H1 (cell line): ENCODE results near the gene BGN. TPM values are rescaled to one million over a fixed set of nuclear protein-coding genes. Genes with fewer than 3 reads are reported as not detected.

Experiments
- CTCF ChIA-PET: fragments of 300-600 bp; sonication (Branson Sonifier 250); formaldehyde crosslinking; loops from one replicate; lab custom pipeline; 2021; ENCODE audit not compliant: partially characterized antibody; lab: Charles Lee
- POLR2A ChIA-PET: fragments of 300-600 bp; sonication (Branson Sonifier 250); formaldehyde crosslinking; loops from one replicate; lab custom pipeline; 2021; ENCODE audit warnings: inconsistent platforms; ENCODE audit not compliant: partially characterized antibody; lab: Charles Lee
- DNase-seq, 2 experiments: peaks; one replicate each; pipeline versions ENCODE4 v3.0.0 to v3.0.0-alpha.2; 2010 to 2022; ENCODE audit warnings: low spot score in 2 of 2, low read depth in 1 of 2, mixed read lengths in 1 of 2
- FAIRE-seq: peaks from 2 replicates; lab custom pipeline; 2011; peaks lifted over from hg19 to GRCh38; lab: Jason Lieb, UNC
- H2AFZ ChIP-seq: 2 replicates; pipeline ENCODE4 v1.8.1; 2012; ENCODE audit warnings: low read length, inconsistent platforms
- H2AK5ac ChIP-seq: 2 replicates; pipeline ENCODE4 v1.6.1; 2013; ENCODE audit warnings: low read depth, low read length
- H2BK120ac ChIP-seq: replicated peaks from 2 replicates; pipeline ENCODE3; 2013; ENCODE audit warnings: low read depth, low read length, inconsistent platforms
- H2BK12ac ChIP-seq: 2 replicates; pipeline ENCODE4 v1.6.1; 2013; ENCODE audit warnings: low read depth, low read length
- H2BK15ac ChIP-seq: 2 replicates; pipeline ENCODE4 v1.6.1; 2013; ENCODE audit warnings: low read length
- H2BK20ac ChIP-seq: 2 replicates; pipeline ENCODE4 v1.6.1; 2013; ENCODE audit warnings: low read length
- H2BK5ac ChIP-seq: 2 replicates; pipeline ENCODE4 v1.6.1; 2013; ENCODE audit warnings: low read depth, low read length
- H3K14ac ChIP-seq: 2 replicates; pipeline ENCODE4 v1.6.1; 2013; ENCODE audit warnings: inconsistent platforms; ENCODE audit not compliant: insufficient read length
- H3K18ac ChIP-seq: 2 replicates; pipeline ENCODE4 v1.6.1; 2013; ENCODE audit warnings: low read length; ENCODE audit errors: extremely low read depth
- H3K23ac ChIP-seq: 2 replicates; pipeline ENCODE4 v1.6.1; 2013; ENCODE audit warnings: inconsistent platforms; ENCODE audit not compliant: insufficient read length
- H3K23me2 ChIP-seq: 2 replicates; pipeline ENCODE4 v1.6.1; 2013; ENCODE audit warnings: low read depth, low read length
- H3K27ac ChIP-seq: 2 replicates; pipeline ENCODE4 v1.6.1; 2011; ENCODE audit warnings: low read depth, low read length, inconsistent platforms
- H3K27me3 ChIP-seq, 4 experiments: replicated peaks in 1 of 4; 1 replicate in 1 of 4; 2 replicates in 3 of 4; pipeline versions ENCODE4 v1.6.1 to v1.8.1; 2011 to 2013; ENCODE audit warnings: low read length in 3 of 4, mild to moderate bottlenecking in 3 of 4, inconsistent platforms in 2 of 4, mixed read lengths in 2 of 4, moderate library complexity in 1 of 4; ENCODE audit not compliant: control insufficient read depth in 3 of 4, insufficient read depth in 3 of 4; ENCODE audit errors: extremely low read depth in 1 of 4
- H3K36me3 ChIP-seq, 4 experiments: 2 replicates each; pipeline versions ENCODE4 v1.6.1 to v1.8.1; 2011 to 2013; ENCODE audit warnings: mild to moderate bottlenecking in 4 of 4, low read length in 3 of 4, moderate library complexity in 2 of 4, control low read depth in 1 of 4, inconsistent platforms in 1 of 4; ENCODE audit not compliant: insufficient read depth in 4 of 4, control insufficient read depth in 2 of 4
- H3K4ac ChIP-seq: replicated peaks from 2 replicates; pipeline ENCODE3; 2013; ENCODE audit warnings: low read length, low read depth, mixed read lengths, inconsistent platforms; ENCODE audit not compliant: insufficient read length
- H3K4me1 ChIP-seq, 4 experiments: replicated peaks in 1 of 4; 1 replicate in 1 of 4; 2 replicates in 3 of 4; pipeline versions ENCODE4 v1.6.1 to v1.8.1; 2011 to 2013; ENCODE audit warnings: low read length in 3 of 4, inconsistent platforms in 2 of 4, mixed read lengths in 1 of 4; ENCODE audit not compliant: insufficient read depth in 4 of 4, control insufficient read depth in 3 of 4
- H3K4me2 ChIP-seq, 2 experiments: 2 replicates each; pipeline versions ENCODE4 v1.6.1 to v1.8.1; 2011 to 2013; ENCODE audit warnings: low read depth in 2 of 2, low read length in 2 of 2, control low read depth in 1 of 2, inconsistent platforms in 1 of 2, mild to moderate bottlenecking in 1 of 2; ENCODE audit not compliant: insufficient read depth in 1 of 2
- H3K4me3 ChIP-seq, 4 experiments: fragments of 200-600, 300-600 bp in 1 of 4; sonication (generic), shearing (Covaris generic), sonication (Bioruptor Twin) in 1 of 4; 2 replicates each; pipeline versions ENCODE4 v1.5.1 to v1.8.1; 2011 to 2016; ENCODE audit warnings: low read length in 4 of 4, low read depth in 3 of 4, control low read depth in 2 of 4, inconsistent platforms in 2 of 4, mild to moderate bottlenecking in 2 of 4, mixed read lengths in 1 of 4, moderate library complexity in 1 of 4; ENCODE audit not compliant: insufficient read depth in 2 of 4; ENCODE audit errors: extremely low read depth in 1 of 4
- H3K56ac ChIP-seq: replicated peaks from 2 replicates; pipeline ENCODE3; 2013; ENCODE audit warnings: low read depth, mild to moderate bottlenecking, mixed read lengths, low read length, inconsistent platforms; ENCODE audit not compliant: insufficient read length
- H3K79me1 ChIP-seq: 2 replicates; pipeline ENCODE4 v1.6.1; 2013; ENCODE audit warnings: low read depth, low read length, control low read depth
- H3K79me2 ChIP-seq, 2 experiments: 2 replicates each; pipeline versions ENCODE4 v1.6.1 to v1.8.1; 2012 to 2013; ENCODE audit warnings: low read length in 2 of 2, mild to moderate bottlenecking in 2 of 2, inconsistent platforms in 1 of 2; ENCODE audit not compliant: insufficient read depth in 2 of 2, control insufficient read depth in 1 of 2
- H3K9ac ChIP-seq, 4 experiments: replicated peaks in 1 of 4; 1 replicate in 1 of 4; 2 replicates in 3 of 4; pipeline versions ENCODE4 v1.6.1 to v1.8.1; 2011 to 2013; ENCODE audit warnings: low read depth in 3 of 4, low read length in 3 of 4, control low read depth in 2 of 4, mild to moderate bottlenecking in 2 of 4, moderate library complexity in 2 of 4, inconsistent platforms in 1 of 4; ENCODE audit errors: extremely low read depth in 1 of 4
- H3K9me3 ChIP-seq, 2 experiments: 2 replicates each; pipeline versions ENCODE4 v1.6.1 to v1.8.1; 2012 to 2013; ENCODE audit warnings: mild to moderate bottlenecking in 2 of 2, moderate library complexity in 2 of 2, control low read depth in 1 of 2, inconsistent platforms in 1 of 2, low read depth in 1 of 2, low read length in 1 of 2, mixed read lengths in 1 of 2; ENCODE audit not compliant: insufficient read depth in 2 of 2
- H4K20me1 ChIP-seq, 2 experiments: replicated peaks in 1 of 2; 2 replicates each; pipeline versions ENCODE3 to v1.8.1; 2011 to 2013; ENCODE audit warnings: inconsistent platforms in 2 of 2, low read length in 2 of 2, mild to moderate bottlenecking in 1 of 2; ENCODE audit not compliant: insufficient read depth in 2 of 2, control insufficient read depth in 1 of 2
- H4K5ac ChIP-seq: 2 replicates; pipeline ENCODE4 v1.6.1; 2013; ENCODE audit warnings: low read length, low read depth, mixed read lengths, inconsistent platforms; ENCODE audit not compliant: insufficient read length
- H4K8ac ChIP-seq: 2 replicates; pipeline ENCODE4 v1.8.0; 2013; ENCODE audit warnings: mild to moderate bottlenecking, moderate library complexity, low read length, inconsistent platforms; ENCODE audit not compliant: insufficient read depth; ENCODE audit errors: extremely low read depth
- H4K91ac ChIP-seq: replicated peaks from 2 replicates; pipeline ENCODE3; 2013; ENCODE audit warnings: low read length, mixed read lengths, inconsistent platforms; ENCODE audit not compliant: insufficient read length
- FOSL1 ChIP-seq: IDR thresholded peaks from 2 replicates; pipeline ENCODE4 v1.6.1; 2011; ENCODE audit warnings: mild to moderate bottlenecking, low read depth, low read length, moderate library complexity; ENCODE audit not compliant: insufficient read depth
- NANOG ChIP-seq: IDR thresholded peaks from 2 replicates; pipeline ENCODE4 v1.6.1; 2011; ENCODE audit warnings: low read length, low read depth, mild to moderate bottlenecking, inconsistent platforms; ENCODE audit not compliant: insufficient read depth, poor library complexity, severe bottlenecking
- POLR2AphosphoS5 ChIP-seq: IDR thresholded peaks from 2 replicates; pipeline ENCODE4 v1.6.1; 2011; ENCODE audit warnings: low read depth, low read length
- RXRA ChIP-seq: IDR thresholded peaks from 2 replicates; pipeline ENCODE4 v1.6.1; 2011; ENCODE audit warnings: low read depth, mild to moderate bottlenecking, low read length, moderate library complexity; ENCODE audit not compliant: insufficient read depth
- WGBS, 2 experiments: shearing (Covaris generic) in 1 of 2; methylation state at CpG; one replicate each; pipeline versions ENCODE4 v1.1.6 to v1.1.7; 2013 to 2015; ENCODE audit warnings: low lambda C conversion rate in 2 of 2, mixed read lengths in 2 of 2, inconsistent platforms in 1 of 2, low coverage in 1 of 2, missing lambda C conversion rate in 1 of 2; ENCODE audit not compliant: insufficient replicate concordance in 2 of 2, insufficient coverage in 1 of 2, insufficient read length in 1 of 2; ENCODE audit errors: extremely low coverage in 1 of 2, missing lambda C conversion rate in 1 of 2; 5-methylcytosine and 5-hydroxymethylcytosine counted together
- polyA plus RNA-seq, 7 experiments: library from polyadenylated mRNA; depleted of rRNA in 3 of 7; stranded (reverse) in 5 of 7; unstranded in 2 of 7; fragments of >200 nt in 5 of 7; fragments of 200-250 nt in 2 of 7; gene quantifications; 1 replicate in 5 of 7; 2 replicates in 1 of 7; 4 replicates in 1 of 7; pipeline versions ENCODE4 v1.2.1 to v1.2.3, GENCODE V29; 2011 to 2013; ENCODE audit warnings: missing spikeins in 2 of 7, mixed read lengths in 2 of 7
- total RNA-seq: library from RNA; stranded (reverse); fragmentation: NEBNext Ultra II Directional; extraction: Animal tissue kit (Norgen Biotek cat#: 25700); gene quantifications from 2 replicates; pipeline ENCODE4 v1.2.1, GENCODE V29; 2021
- TF ChIP-seq, protein P1 (sequence below): IDR thresholded peaks from 2 replicates; pipeline ENCODE4 v1.6.1; 2012; ENCODE audit warnings: low read length, inconsistent platforms

The BGN gene
- total and polyA plus RNA-seq, 2 of the 8 experiments (the other 6 are each of a cell fraction or from before 2014, with no cell fraction given) = 1.8 to 2.4 TPM

DNA sequence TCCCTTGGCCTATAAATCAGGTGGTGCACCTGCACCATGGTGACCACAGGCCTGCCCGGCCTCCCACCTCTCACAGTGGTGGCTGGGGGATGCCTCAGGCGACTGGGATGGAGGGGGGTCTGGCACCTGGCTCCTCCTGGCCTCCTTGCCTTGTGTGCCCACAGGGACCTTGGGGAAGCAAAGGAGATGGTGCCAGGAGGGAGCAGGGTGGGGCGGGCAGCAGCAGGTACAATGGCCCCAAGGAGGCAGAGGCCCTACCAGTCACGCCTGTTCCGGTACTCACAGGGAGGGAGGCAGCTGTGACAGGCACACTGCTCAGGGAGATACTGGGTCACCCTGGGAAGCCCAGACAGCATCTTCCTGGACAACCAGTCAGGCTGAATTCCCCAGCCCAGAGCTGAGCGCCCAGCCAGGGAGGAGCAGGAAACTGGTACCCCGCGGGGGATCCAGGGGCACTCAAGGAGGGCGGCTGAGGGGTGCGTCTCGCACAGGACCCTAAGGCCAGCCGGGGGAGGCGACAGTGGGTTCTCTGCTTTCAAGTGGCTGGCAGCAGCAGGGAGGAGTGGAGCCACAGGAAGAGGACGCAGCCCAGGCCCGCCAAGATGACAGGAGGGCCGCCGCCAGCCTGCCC lies 47.7 kb upstream of the BGN start:
- Histone ChIP-seq H3K4me1 (no peaks in the 10 kb centered on the region), H3K27ac (no peak overlapping the region), H3K23ac (no peak overlapping the region), H3K4me2 (no peak overlapping the region), H4K8ac (no peak overlapping the region), H4K91ac (no peak overlapping the region), H3K4ac (no peak overlapping the region), H3K36me3 (no peaks in the 10 kb centered on the region; a peak in 1 of 8 replicates), H2BK15ac (no peak overlapping the region), H2BK12ac (no peak overlapping the region), H3K9me3 (no peaks in the 10 kb centered on the region), H3K23me2 (no peaks in the 10 kb centered on the region), H3K14ac (no peak overlapping the region), H3K79me2 (no peaks in the 10 kb centered on the region), H3K4me3 (no peak overlapping the region), H4K5ac (no peak overlapping the region), H4K20me1 (no peaks in the 10 kb centered on the region), H2BK20ac (no peak overlapping the region), H3K27me3 (no peaks in the 10 kb centered on the region), H2BK5ac (no peak overlapping the region), H3K9ac (no peak overlapping the region), H2AK5ac (no peak overlapping the region), H3K79me1 (no peaks in the 10 kb centered on the region), H3K18ac (no peak overlapping the region), H3K56ac (no peak overlapping the region), H2BK120ac (no peak overlapping the region), H2AFZ (no peak overlapping the region)
- DNase-seq (no peak), FAIRE-seq (no peak)
- TF ChIP-seq, protein P1, sequence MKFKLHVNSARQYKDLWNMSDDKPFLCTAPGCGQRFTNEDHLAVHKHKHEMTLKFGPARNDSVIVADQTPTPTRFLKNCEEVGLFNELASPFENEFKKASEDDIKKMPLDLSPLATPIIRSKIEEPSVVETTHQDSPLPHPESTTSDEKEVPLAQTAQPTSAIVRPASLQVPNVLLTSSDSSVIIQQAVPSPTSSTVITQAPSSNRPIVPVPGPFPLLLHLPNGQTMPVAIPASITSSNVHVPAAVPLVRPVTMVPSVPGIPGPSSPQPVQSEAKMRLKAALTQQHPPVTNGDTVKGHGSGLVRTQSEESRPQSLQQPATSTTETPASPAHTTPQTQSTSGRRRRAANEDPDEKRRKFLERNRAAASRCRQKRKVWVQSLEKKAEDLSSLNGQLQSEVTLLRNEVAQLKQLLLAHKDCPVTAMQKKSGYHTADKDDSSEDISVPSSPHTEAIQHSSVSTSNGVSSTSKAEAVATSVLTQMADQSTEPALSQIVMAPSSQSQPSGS = no peak
- TF ChIP-seq FOSL1 (no peak), POLR2AphosphoS5 (no peak), RXRA (no peak), NANOG (no peak)
- WGBS, 2 experiments = 93% methylated on average over 12 of the region's 17 CpGs; no CpG with 5 or more reads in 1 of the 2 experiments
- ChIA-PET POLR2A (no interaction called here), CTCF (no interaction called here)
